GM23338 (cell line): ENCODE results near the gene HLX. TPM values are rescaled to one million over a fixed set of nuclear protein-coding genes. Genes with fewer than 3 reads are reported as not detected.

ENCODE experiments used
- ATAC-seq: fragments of 200-7000 bp; cut with Tn5 transposase; 3 replicates; pipeline ENCODE4 v1.9.1; 2020
- DNase-seq: peaks from one replicate; pipeline ENCODE4 v3.0.0-alpha.2; 2015; ENCODE audit warnings: low spot score
- H2AFZ ChIP-seq: fragments of 200-600 bp; sonication (generic); 2 replicates; pipeline ENCODE4 v1.8.0; 2016; ENCODE audit warnings: antibody characterized with exemption, mild to moderate bottlenecking, moderate library complexity
- H3F3A ChIP-seq: fragments of 200-600 bp; sonication (generic); replicated peaks from 2 replicates; pipeline ENCODE4 v1.8.0; 2017; ENCODE audit warnings: antibody characterized with exemption, mixed run types, low read depth
- H3K27ac ChIP-seq: fragments of 200-600 bp; sonication (generic); 2 replicates; pipeline ENCODE4 v1.6.1; 2016; ENCODE audit warnings: low read depth
- H3K27me3 ChIP-seq: fragments of 200-600 bp; sonication (generic); 2 replicates; pipeline ENCODE4 v1.8.0; 2016; ENCODE audit warnings: mild to moderate bottlenecking, mixed run types, moderate library complexity; ENCODE audit not compliant: insufficient read depth
- H3K36me3 ChIP-seq: fragments of 200-600 bp; sonication (generic); 2 replicates; pipeline ENCODE4 v1.8.0; 2016; ENCODE audit warnings: mild to moderate bottlenecking; ENCODE audit not compliant: insufficient read depth
- H3K4me1 ChIP-seq: fragments of 200-600 bp; sonication (generic); 2 replicates; pipeline ENCODE4 v1.8.0; 2016; ENCODE audit warnings: mild to moderate bottlenecking, moderate library complexity; ENCODE audit not compliant: insufficient read depth
- H3K4me2 ChIP-seq: fragments of 200-600 bp; sonication (generic); 2 replicates; pipeline ENCODE4 v1.7.1; 2017; ENCODE audit warnings: mixed run types
- H3K4me3 ChIP-seq: fragments of 200-600 bp; sonication (generic); 2 replicates; pipeline ENCODE4 v1.6.1; 2016; ENCODE audit warnings: mixed run types
- H3K79me2 ChIP-seq: fragments of 200-600 bp; sonication (generic); replicated peaks from 2 replicates; pipeline ENCODE4 v1.8.0; 2017; ENCODE audit warnings: mild to moderate bottlenecking; ENCODE audit not compliant: insufficient read depth
- H3K9me2 ChIP-seq: fragments of 200-600 bp; sonication (generic); 2 replicates; pipeline ENCODE4 v1.8.0; 2017; ENCODE audit not compliant: insufficient read depth
- H4K20me1 ChIP-seq: fragments of 200-600 bp; sonication (generic); replicated peaks from 2 replicates; pipeline ENCODE4 v1.8.0; 2017; ENCODE audit warnings: mild to moderate bottlenecking; ENCODE audit not compliant: insufficient read depth
- H3K27ac Mint-ChIP-seq: 2 replicates; pipeline ENCODE4 v1.8.0; 2020; ENCODE audit warnings: inconsistent platforms, mild to moderate bottlenecking, moderate library complexity, mixed read lengths
- H3K27me3 Mint-ChIP-seq: 3 replicates; pipeline ENCODE4 v1.8.0; 2022; ENCODE audit warnings: low read depth, mild to moderate bottlenecking, moderate library complexity, mixed read lengths, inconsistent platforms; ENCODE audit not compliant: insufficient read depth, poor library complexity
- H3K36me3 Mint-ChIP-seq: 3 replicates; pipeline ENCODE4 v1.8.0; 2021; ENCODE audit warnings: low read depth, mild to moderate bottlenecking, inconsistent platforms, moderate library complexity, mixed read lengths
- H3K4me1 Mint-ChIP-seq: 3 replicates; pipeline ENCODE4 v1.8.0; 2020; ENCODE audit warnings: mild to moderate bottlenecking, inconsistent platforms, mixed read lengths
- H3K4me3 Mint-ChIP-seq: 3 replicates; pipeline ENCODE4 v1.8.0; 2021; ENCODE audit warnings: moderate library complexity, mild to moderate bottlenecking, inconsistent platforms, mixed read lengths
- H3K9me3 Mint-ChIP-seq: 3 replicates; pipeline ENCODE4 v1.8.0; 2020; ENCODE audit warnings: moderate library complexity, mild to moderate bottlenecking, inconsistent platforms, mixed read lengths
- CREB1 ChIP-seq: fragments of 250-450 bp; sonication (Bioruptor Pico); IDR thresholded peaks from 2 replicates; pipeline ENCODE4 v1.5.0; 2020; ENCODE audit warnings: low read depth, mild to moderate bottlenecking, moderate library complexity
- EZH2 ChIP-seq: fragments of 200-600 bp; sonication (generic); IDR thresholded peaks from one replicate; pipeline ENCODE4 v1.8.0; 2017; ENCODE audit warnings: antibody characterized with exemption, mild to moderate bottlenecking, low read depth; ENCODE audit not compliant: unreplicated experiment
- EZH2phosphoT487 ChIP-seq: fragments of 200-600 bp; sonication (generic); IDR thresholded peaks from one replicate; pipeline ENCODE4 v1.8.1; 2018; ENCODE audit warnings: antibody characterized with exemption; ENCODE audit not compliant: unreplicated experiment
- JUNB ChIP-seq: IDR thresholded peaks from one replicate; pipeline ENCODE4 v1.6.1; 2016; ENCODE audit warnings: antibody characterized with exemption; ENCODE audit not compliant: unreplicated experiment
- NANOG ChIP-seq: IDR thresholded peaks from 2 replicates; pipeline ENCODE4 v1.6.1; 2016; ENCODE audit warnings: antibody characterized with exemption, borderline replicate concordance
- POLR2AphosphoS5 ChIP-seq: IDR thresholded peaks from 2 replicates; pipeline ENCODE4 v1.6.1; 2016; ENCODE audit warnings: antibody characterized with exemption, low read depth
- ZNF114 ChIP-seq: fragments of 250-450 bp; sonication (Bioruptor Pico); IDR thresholded peaks from 2 replicates; pipeline ENCODE4 v1.5.0; 2020; ENCODE audit warnings: mild to moderate bottlenecking, moderate library complexity
- ZNF331 ChIP-seq: fragments of 250-450 bp; sonication (Bioruptor Pico); IDR thresholded peaks from 2 replicates; pipeline ENCODE4 v1.5.0; 2020; ENCODE audit warnings: low read depth, mild to moderate bottlenecking, moderate library complexity
- polyA plus RNA-seq: library from polyadenylated mRNA; unstranded; fragments of >200 nt; fragmentation: Nextera tagmentation; extraction: Ambion mirVana; gene quantifications from 2 replicates; pipeline ENCODE4 v1.2.1, GENCODE V29; 2016
- total RNA-seq: library from RNA; depleted of rRNA; stranded (reverse); fragments of >200 nt; shearing (Covaris generic); gene quantifications from 2 replicates; pipeline ENCODE4 v1.2.3, GENCODE V29; 2014
- TF ChIP-seq, protein P1 (sequence below): IDR thresholded peaks from one replicate; pipeline ENCODE4 v1.6.1; 2018; ENCODE audit warnings: antibody characterized with exemption; ENCODE audit not compliant: unreplicated experiment
- TF ChIP-seq, protein P2 (sequence below): IDR thresholded peaks from 2 replicates; pipeline ENCODE4 v1.6.1; 2016; ENCODE audit warnings: antibody characterized with exemption
- TF ChIP-seq, protein P3 (sequence below), 2 experiments: fragments of 200-600 bp in 1 of 2; sonication (generic) in 1 of 2; conservative IDR thresholded peaks; 2 replicates each; pipeline versions ENCODE4 v1.5.1 to v1.6.1; 2016 to 2017; ENCODE audit warnings: antibody characterized with exemption in 2 of 2, low read depth in 2 of 2, mild to moderate bottlenecking in 2 of 2, moderate library complexity in 1 of 2

Gene HLX
- total and polyA plus RNA-seq, 2 experiments from 2014 or later, result 0.07 TPM; not detected in 1

DNA sequence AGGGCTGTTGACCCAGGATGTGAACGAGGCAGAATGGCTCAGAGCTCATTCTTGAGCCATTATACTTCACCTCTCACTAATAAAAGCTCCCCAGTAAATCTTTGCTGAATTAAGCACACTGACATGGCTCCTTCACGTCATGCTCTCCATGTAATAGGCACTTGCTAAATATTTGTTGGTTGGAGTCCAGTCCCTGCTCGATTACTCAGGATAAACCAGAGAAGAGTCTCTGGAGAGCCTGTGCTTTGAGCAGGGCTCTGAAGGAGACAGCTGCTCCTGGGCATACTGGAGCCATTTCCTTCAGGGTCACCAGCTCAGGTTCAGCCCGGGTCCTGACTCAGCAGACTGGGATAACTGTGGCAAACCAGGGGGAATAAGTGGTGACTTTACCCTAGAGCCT lies 46.9 kb downstream of the HLX start:
- no peaks in the 10 kb centered on the region for H3K36me3 ChIP-seq
- ATAC-seq (no peak), DNase-seq (no peak)
- no peaks in the 10 kb centered on the region for H3F3A ChIP-seq
- H3K4me1 Mint-ChIP-seq, result peaks cover 16% of the 10 kb centered on the region
- no peak overlapping the region for H3K4me3 ChIP-seq
- no peaks in the 10 kb centered on the region for H4K20me1 ChIP-seq
- no peak for TF ChIP-seq ZNF114 (CRISPR knock-in tag)
- H3K9me2 ChIP-seq, result 0 out of 2 replicates have a peak, but pooled peaks cover 4% of the 10 kb centered on the region
- H3K27ac Mint-ChIP-seq, result no peak overlapping the region
- H3K27me3 Mint-ChIP-seq, result no peaks in the 10 kb centered on the region
- peaks cover 5% of the 10 kb centered on the region; the same call in 1 of the 2 replicates for H3K4me1 ChIP-seq
- H3K27me3 ChIP-seq, result no peaks in the 10 kb centered on the region
- no peaks in the 10 kb centered on the region for H3K36me3 Mint-ChIP-seq
- H2AFZ ChIP-seq, result no peak overlapping the region
- H3K79me2 ChIP-seq, result no peaks in the 10 kb centered on the region
- no peak overlapping the region for H3K27ac ChIP-seq
- H3K4me3 Mint-ChIP-seq, result no peak overlapping the region
- no peak overlapping the region for H3K4me2 ChIP-seq
- no peaks in the 10 kb centered on the region for H3K9me3 Mint-ChIP-seq

DNA sequence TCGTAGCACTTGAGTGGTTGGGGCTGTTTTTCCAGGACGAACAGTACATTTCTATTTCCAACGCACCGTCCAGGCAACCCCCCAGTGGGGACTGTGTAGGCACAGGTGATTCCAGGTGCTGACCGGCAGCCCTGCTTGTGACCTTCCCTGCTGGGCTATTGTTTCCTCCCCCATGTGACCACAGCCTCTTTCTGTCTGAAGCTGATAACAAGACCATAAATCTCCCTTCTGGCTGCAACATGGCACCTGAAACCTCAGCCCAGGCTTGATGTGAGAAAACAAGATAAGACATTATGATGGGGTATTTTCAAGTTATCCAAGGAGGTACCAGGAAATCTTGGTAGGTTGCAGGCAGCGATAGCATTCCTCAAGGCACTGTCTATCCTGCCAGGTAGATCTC lies 48.2 kb downstream of the HLX start:
- Histone ChIP-seq H3K36me3 (no peaks in the 10 kb centered on the region), H4K20me1 (no peaks in the 10 kb centered on the region), H3K9me2 (0 out of 2 replicates have a peak, but pooled peaks cover 4% of the 10 kb centered on the region), H3K27me3 (no peaks in the 10 kb centered on the region), H3K4me3 (no peak overlapping the region), H2AFZ (no peak overlapping the region), H3K79me2 (no peaks in the 10 kb centered on the region), H3F3A (no peaks in the 10 kb centered on the region), H3K27ac (no peak overlapping the region), H3K4me1 (no peaks in the 10 kb centered on the region), H3K4me2 (no peak overlapping the region)
- H3K4me1 Mint-ChIP-seq, result peaks cover 6% of the 10 kb centered on the region; the same call in 2 of the 3 replicates
- no peak overlapping the region for H3K27ac Mint-ChIP-seq
- no peaks in the 10 kb centered on the region for H3K9me3 Mint-ChIP-seq
- no peak for DNase-seq
- no peak overlapping the region for H3K4me3 Mint-ChIP-seq
- ATAC-seq, result no peak; the same call in 2 of the 3 replicates
- no peaks in the 10 kb centered on the region for H3K27me3 Mint-ChIP-seq
- H3K36me3 Mint-ChIP-seq, result no peaks in the 10 kb centered on the region
- TF ChIP-seq ZNF114 (CRISPR knock-in tag) (no peak), EZH2 (no peak), POLR2AphosphoS5 (no peak), CREB1 (CRISPR knock-in tag) (no peak), JUNB (no peak), ZNF331 (CRISPR knock-in tag) (no peak), NANOG (no peak), EZH2phosphoT487 (no peak)
- TF ChIP-seq, protein P1, sequence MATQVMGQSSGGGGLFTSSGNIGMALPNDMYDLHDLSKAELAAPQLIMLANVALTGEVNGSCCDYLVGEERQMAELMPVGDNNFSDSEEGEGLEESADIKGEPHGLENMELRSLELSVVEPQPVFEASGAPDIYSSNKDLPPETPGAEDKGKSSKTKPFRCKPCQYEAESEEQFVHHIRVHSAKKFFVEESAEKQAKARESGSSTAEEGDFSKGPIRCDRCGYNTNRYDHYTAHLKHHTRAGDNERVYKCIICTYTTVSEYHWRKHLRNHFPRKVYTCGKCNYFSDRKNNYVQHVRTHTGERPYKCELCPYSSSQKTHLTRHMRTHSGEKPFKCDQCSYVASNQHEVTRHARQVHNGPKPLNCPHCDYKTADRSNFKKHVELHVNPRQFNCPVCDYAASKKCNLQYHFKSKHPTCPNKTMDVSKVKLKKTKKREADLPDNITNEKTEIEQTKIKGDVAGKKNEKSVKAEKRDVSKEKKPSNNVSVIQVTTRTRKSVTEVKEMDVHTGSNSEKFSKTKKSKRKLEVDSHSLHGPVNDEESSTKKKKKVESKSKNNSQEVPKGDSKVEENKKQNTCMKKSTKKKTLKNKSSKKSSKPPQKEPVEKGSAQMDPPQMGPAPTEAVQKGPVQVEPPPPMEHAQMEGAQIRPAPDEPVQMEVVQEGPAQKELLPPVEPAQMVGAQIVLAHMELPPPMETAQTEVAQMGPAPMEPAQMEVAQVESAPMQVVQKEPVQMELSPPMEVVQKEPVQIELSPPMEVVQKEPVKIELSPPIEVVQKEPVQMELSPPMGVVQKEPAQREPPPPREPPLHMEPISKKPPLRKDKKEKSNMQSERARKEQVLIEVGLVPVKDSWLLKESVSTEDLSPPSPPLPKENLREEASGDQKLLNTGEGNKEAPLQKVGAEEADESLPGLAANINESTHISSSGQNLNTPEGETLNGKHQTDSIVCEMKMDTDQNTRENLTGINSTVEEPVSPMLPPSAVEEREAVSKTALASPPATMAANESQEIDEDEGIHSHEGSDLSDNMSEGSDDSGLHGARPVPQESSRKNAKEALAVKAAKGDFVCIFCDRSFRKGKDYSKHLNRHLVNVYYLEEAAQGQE, result no peak
- TF ChIP-seq, protein P2, sequence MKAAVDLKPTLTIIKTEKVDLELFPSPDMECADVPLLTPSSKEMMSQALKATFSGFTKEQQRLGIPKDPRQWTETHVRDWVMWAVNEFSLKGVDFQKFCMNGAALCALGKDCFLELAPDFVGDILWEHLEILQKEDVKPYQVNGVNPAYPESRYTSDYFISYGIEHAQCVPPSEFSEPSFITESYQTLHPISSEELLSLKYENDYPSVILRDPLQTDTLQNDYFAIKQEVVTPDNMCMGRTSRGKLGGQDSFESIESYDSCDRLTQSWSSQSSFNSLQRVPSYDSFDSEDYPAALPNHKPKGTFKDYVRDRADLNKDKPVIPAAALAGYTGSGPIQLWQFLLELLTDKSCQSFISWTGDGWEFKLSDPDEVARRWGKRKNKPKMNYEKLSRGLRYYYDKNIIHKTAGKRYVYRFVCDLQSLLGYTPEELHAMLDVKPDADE, result no peak
- TF ChIP-seq, protein P3, sequence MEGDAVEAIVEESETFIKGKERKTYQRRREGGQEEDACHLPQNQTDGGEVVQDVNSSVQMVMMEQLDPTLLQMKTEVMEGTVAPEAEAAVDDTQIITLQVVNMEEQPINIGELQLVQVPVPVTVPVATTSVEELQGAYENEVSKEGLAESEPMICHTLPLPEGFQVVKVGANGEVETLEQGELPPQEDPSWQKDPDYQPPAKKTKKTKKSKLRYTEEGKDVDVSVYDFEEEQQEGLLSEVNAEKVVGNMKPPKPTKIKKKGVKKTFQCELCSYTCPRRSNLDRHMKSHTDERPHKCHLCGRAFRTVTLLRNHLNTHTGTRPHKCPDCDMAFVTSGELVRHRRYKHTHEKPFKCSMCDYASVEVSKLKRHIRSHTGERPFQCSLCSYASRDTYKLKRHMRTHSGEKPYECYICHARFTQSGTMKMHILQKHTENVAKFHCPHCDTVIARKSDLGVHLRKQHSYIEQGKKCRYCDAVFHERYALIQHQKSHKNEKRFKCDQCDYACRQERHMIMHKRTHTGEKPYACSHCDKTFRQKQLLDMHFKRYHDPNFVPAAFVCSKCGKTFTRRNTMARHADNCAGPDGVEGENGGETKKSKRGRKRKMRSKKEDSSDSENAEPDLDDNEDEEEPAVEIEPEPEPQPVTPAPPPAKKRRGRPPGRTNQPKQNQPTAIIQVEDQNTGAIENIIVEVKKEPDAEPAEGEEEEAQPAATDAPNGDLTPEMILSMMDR (conservative IDR thresholded peaks at IDR 0.05; ENCODE audit: low read depth in 2 of 2), result no peak
